Naive B cell (primary cell): ENCODE data around the gene ZIM2. TPM values are rescaled to one million over a fixed set of nuclear protein-coding genes. Genes with fewer than 3 reads are reported as not detected.

Experiments
- ATAC-seq, 2 donors: fragments of 150-1000 bp; cut with Tn5 transposase; 2 replicates each; pipeline ENCODE4 v1.10.0; 2021; ENCODE audit warnings: low read depth in 2 of 2, mild to moderate bottlenecking in 2 of 2, moderate library complexity in 2 of 2
- DNase-seq: peaks from one replicate; pipeline ENCODE4 v3.0.0; 2022
- H3K27ac Mint-ChIP-seq, 6 donors: one replicate each; pipeline ENCODE4 v1.8.0; 2020 to 2022; ENCODE audit warnings: mild to moderate bottlenecking in 6 of 6, mixed read lengths in 6 of 6, moderate library complexity in 5 of 6, inconsistent platforms in 2 of 6
- H3K27me3 Mint-ChIP-seq, 3 donors: one replicate each; pipeline ENCODE4 v1.8.0; 2021 to 2022; ENCODE audit warnings: mixed read lengths in 3 of 3, mild to moderate bottlenecking in 1 of 3
- H3K36me3 Mint-ChIP-seq, 2 donors: one replicate each; pipeline ENCODE4 v1.8.0; 2020 to 2022; ENCODE audit warnings: mixed read lengths in 2 of 2, inconsistent platforms in 1 of 2, mild to moderate bottlenecking in 1 of 2
- H3K4me1 Mint-ChIP-seq, 3 donors: one replicate each; pipeline ENCODE4 v1.8.0; 2020 to 2022; ENCODE audit warnings: mixed read lengths in 3 of 3, inconsistent platforms in 1 of 3, mild to moderate bottlenecking in 1 of 3, moderate library complexity in 1 of 3
- H3K4me3 Mint-ChIP-seq, 8 donors: one replicate each; pipeline ENCODE4 v1.8.0; 2020 to 2022; ENCODE audit warnings: mild to moderate bottlenecking in 8 of 8, mixed read lengths in 8 of 8, moderate library complexity in 8 of 8, inconsistent platforms in 2 of 8
- H3K9me3 Mint-ChIP-seq, 7 donors: one replicate each; pipeline ENCODE4 v1.8.0; 2020 to 2022; ENCODE audit warnings: mixed read lengths in 7 of 7, mild to moderate bottlenecking in 5 of 7, inconsistent platforms in 2 of 7, moderate library complexity in 1 of 7
- polyA plus RNA-seq, 6 donors: library from polyadenylated mRNA; unstranded; fragments of 300-500 nt; fragmentation: Illumina TruSeq; gene quantifications; one replicate each; pipeline ENCODE4 v1.2.3, GENCODE V29; 2021; ENCODE audit warnings: low read depth in 6 of 6

Gene ZIM2
- polyA plus RNA-seq, 6 donors from 2014 or later = not detected

DNA sequence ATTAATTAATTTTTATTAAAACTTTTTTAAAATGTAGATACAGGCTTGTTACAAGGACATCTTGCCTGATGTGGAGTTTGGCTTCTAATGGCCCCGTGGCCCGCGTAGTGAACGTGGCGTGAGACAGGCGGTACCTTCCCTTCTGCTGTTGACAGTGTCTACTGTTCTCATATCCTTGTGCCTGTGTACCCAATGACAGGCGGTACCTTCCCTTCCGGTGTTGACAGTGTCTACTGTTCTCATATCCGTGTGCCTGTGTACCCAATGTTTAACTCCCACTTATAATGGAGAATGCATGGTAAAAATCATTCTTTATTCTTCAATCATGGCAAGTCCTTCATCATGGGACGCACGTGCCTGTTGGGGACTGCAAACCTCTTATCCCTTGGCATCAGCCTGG lies 89.9 kb downstream of the ZIM2 start:
- Mint-ChIP-seq H3K27ac (no peak overlapping the region), H3K9me3 (peaks cover 5 to 33% (median 12%) of the 10 kb centered on the region in 7 donors), H3K27me3 (peaks cover 0 to 8% (median 0%) of the 10 kb centered on the region in 3 donors), H3K4me3 (no peak overlapping the region), H3K36me3 (no peaks in the 10 kb centered on the region), H3K4me1 (no peaks in the 10 kb centered on the region)
- ATAC-seq = no peak
- no peak for DNase-seq

GRCh38 chr19:56748378-56748777 lies 92.1 kb downstream of the ZIM2 start:
- DNase-seq (no peak), ATAC-seq (no peak)
- H3K36me3 Mint-ChIP-seq = peaks cover 0 to 6% of the 10 kb centered on the region in 2 donors
- H3K27ac Mint-ChIP-seq = no peak overlapping the region
- H3K9me3 Mint-ChIP-seq = peaks cover 5 to 32% (median 16%) of the 10 kb centered on the region in 7 donors
- H3K4me3 Mint-ChIP-seq = no peak overlapping the region
- H3K4me1 Mint-ChIP-seq = no peaks in the 10 kb centered on the region
- H3K27me3 Mint-ChIP-seq = peaks cover 0 to 8% (median 3%) of the 10 kb centered on the region in 3 donors

DNA sequence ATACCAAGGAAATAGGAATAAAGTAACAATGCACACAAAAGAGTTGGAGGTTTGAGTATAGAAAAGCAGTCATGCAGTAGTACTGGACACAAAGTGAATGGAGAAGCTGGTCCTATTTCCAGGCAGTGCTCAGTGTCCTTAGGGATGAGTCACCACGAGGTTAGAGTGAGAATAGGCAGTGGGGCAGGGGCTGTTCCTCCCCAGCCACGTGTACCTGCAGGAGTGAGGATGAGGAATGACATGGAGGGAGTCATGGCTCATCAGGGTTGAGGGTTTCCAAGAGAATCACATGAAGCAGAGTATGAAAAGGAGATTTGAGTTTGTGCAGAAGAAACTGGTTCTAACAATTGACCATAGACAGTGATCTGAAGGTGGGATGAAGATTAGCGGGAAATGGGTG lies 94.2 kb downstream of the ZIM2 start:
- Mint-ChIP-seq H3K27ac (no peak overlapping the region), H3K27me3 (peaks cover 0 to 6% (median 3%) of the 10 kb centered on the region in 3 donors), H3K4me1 (no peaks in the 10 kb centered on the region), H3K4me3 (no peak overlapping the region), H3K36me3 (peaks cover 0 to 6% of the 10 kb centered on the region in 2 donors), H3K9me3 (peaks cover 5 to 34% (median 17%) of the 10 kb centered on the region in 7 donors)
- ATAC-seq (no peak), DNase-seq (no peak)

- H3K4me1 Mint-ChIP-seq = no peaks in the 10 kb centered on the region
- no peak for ATAC-seq
Observed at GRCh38 chr19:56740501-56740900, 100.0 kb downstream of the ZIM2 start.

DNA sequence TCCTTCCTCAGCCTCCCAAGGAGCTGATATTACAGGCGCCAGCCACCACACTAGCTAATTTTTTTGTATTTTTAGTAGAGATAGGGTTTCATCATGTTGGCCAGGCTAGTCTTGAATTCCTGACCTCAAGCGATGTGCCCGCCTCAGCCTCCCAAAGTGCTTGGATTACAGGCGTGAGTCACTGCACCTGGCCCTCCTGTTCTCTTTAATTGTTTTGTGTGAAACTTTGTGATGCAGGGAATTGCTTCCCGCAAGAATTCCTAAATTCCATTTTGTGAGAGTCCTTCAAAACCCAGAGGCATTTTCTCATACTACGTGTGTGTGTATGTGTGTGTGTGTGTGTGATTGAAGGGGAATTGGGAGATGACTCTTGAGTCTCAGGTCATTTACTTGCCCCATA lies 104.0 kb downstream of the ZIM2 start:
- Mint-ChIP-seq H3K4me1 (no peaks in the 10 kb centered on the region), H3K36me3 (peaks cover 6 to 15% of the 10 kb centered on the region in 2 donors), H3K27ac (no peak overlapping the region), H3K27me3 (peaks cover 0 to 6% (median 4%) of the 10 kb centered on the region in 3 donors), H3K4me3 (no peak overlapping the region), H3K9me3 (peaks cover 4 to 61% (median 30%) of the 10 kb centered on the region in 7 donors)
- ATAC-seq (no peak), DNase-seq (no peak)

More at GRCh38 chr19:56740501-56740900, 100.0 kb downstream of the ZIM2 start:
- peaks cover 0 to 31% (median 22%) of the 10 kb centered on the region in 7 donors for H3K9me3 Mint-ChIP-seq
- peaks cover 7 to 12% of the 10 kb centered on the region in 2 donors for H3K36me3 Mint-ChIP-seq
- H3K27ac Mint-ChIP-seq = no peak overlapping the region
- H3K4me3 Mint-ChIP-seq = no peak overlapping the region
- no peak for DNase-seq
- peaks cover 0 to 9% (median 4%) of the 10 kb centered on the region in 3 donors for H3K27me3 Mint-ChIP-seq

DNA sequence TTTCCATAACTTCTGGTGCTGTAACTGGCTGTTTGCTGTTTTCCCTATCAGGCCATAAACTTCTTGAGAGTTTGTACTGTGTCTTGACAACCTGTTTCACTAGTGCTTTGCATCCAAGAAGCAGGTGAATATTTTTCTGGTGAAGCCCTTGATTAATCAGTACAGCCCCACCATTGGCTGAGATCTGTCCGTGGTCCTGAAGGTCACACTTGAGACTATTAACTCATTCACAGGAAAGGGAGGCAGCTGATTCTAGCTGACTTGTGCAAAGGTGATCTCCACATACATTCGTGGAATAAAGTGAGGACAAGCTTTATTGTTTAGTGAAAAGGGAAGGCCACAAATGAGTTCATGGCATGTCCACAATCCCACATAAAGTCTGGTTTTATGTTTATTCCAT lies 107.5 kb downstream of the ZIM2 start:
- ATAC-seq (no peak), DNase-seq (no peak)
- Mint-ChIP-seq H3K27ac (no peak overlapping the region), H3K4me1 (no peaks in the 10 kb centered on the region), H3K4me3 (no peak overlapping the region), H3K36me3 (peaks cover 10 to 15% of the 10 kb centered on the region in 2 donors), H3K9me3 (peaks cover 4 to 71% (median 40%) of the 10 kb centered on the region in 7 donors), H3K27me3 (peaks cover 0 to under 1% (median 0%) of the 10 kb centered on the region in 3 donors)

DNA sequence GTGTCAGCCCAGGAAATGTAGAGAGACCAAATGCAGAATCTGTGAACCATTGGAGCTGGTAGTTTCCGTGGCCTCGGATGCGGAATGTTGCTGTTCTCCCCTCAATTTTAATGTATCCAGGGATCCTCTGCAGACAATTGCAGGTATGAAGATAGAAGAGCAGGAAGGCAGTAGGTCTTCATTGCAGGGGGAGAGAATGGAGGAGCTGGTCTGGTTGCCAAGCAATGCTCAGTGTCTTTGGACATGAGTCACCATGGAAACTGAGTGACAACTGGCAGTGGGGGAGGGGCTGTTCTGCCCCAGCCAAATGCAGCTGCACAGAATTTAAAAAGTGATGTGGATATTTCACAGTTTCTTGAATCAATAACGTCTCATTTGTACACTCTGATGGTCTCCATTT lies 112.8 kb downstream of the ZIM2 start:
- Mint-ChIP-seq H3K4me3 (peak overlapping the region in 1 of 8 donors; percentile 2), H3K27ac (no peak overlapping the region), H3K9me3 (peaks cover 5 to 53% (median 21%) of the 10 kb centered on the region in 7 donors), H3K27me3 (peaks cover 0 to 7% (median 0%) of the 10 kb centered on the region in 3 donors), H3K4me1 (no peaks in the 10 kb centered on the region), H3K36me3 (peaks cover 9 to 18% of the 10 kb centered on the region in 2 donors)
- no peak for DNase-seq
- no peak for ATAC-seq

DNA sequence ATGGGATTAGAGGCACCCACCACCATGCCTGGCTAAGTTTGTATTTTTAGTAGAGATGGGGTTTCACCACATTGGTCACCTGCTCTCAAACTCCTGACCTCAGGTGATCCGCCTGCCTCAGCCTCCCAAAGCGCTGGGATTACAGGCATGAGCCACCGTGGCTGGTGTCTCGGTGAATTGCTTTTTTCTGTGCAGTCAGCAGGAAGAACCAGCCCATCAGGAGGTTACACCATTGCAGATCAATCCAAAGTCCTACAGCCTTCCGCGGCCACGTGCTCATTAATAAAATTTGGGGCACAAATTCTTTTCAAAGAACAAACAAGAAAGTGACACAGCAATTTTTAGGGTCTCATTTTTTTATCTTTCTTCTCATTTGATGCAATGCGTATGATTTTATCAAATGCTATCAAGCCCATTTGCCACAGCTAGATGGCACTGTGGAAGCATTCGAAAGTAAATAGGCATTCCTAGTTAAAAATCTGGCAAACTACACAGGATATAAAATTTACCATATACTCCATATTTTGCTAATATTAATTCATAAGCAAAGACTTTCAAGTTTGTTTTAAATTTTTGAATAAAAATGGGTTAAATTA lies 114.6 kb downstream of the ZIM2 start:
- no peaks in the 10 kb centered on the region for H3K4me1 Mint-ChIP-seq
- peaks cover 9 to 18% of the 10 kb centered on the region in 2 donors for H3K36me3 Mint-ChIP-seq
- no peak overlapping the region for H3K4me3 Mint-ChIP-seq
- DNase-seq (no peak), ATAC-seq (no peak)
- peaks cover 0 to 7% (median 0%) of the 10 kb centered on the region in 3 donors for H3K27me3 Mint-ChIP-seq
- no peak overlapping the region for H3K27ac Mint-ChIP-seq
- H3K9me3 Mint-ChIP-seq = peaks cover 8 to 48% (median 23%) of the 10 kb centered on the region in 7 donors

Other genes starting within 250 kb of the ZIM2 start
- 10 to 100 TPM in 3 of 6 donors, 1 to 10 TPM in 3; 7.9 to 20.5 (median 10.4) TPM for gene ZNF71, start 245.4 kb downstream of the ZIM2 start, polyA plus RNA-seq
- gene SMIM17, start 197.6 kb downstream of the ZIM2 start, polyA plus RNA-seq = under 1 TPM in 1 of 6 donors, not detected in 5; 0.30 TPM
- 10 to 100 TPM in 1 of 6 donors, 1 to 10 TPM in 4, not detected in 1; 2.1 to 13.0 (median 5.5) TPM for gene ZNF835, start 169.0 kb downstream of the ZIM2 start, polyA plus RNA-seq
- gene PEG3, start within 50 bp of the ZIM2 start, polyA plus RNA-seq = not detected